Subcutaneous abdominal adipose tissue (tissue), 5 donors: Measurements from ENCODE around the gene RPL7L1.
"Not testable (repeated sequence)": the region's sequence is repeated elsewhere in the genome, so short reads cannot be mapped to it uniquely, and the experiment has no call there.

ENCODE experiments used
- H3K27ac ChIP-seq: one replicate; pipeline ENCODE4 v1.7.0; 2013; ENCODE audit warnings: low read depth, mild to moderate bottlenecking, inconsistent platforms, low read length, moderate library complexity
- H3K27me3 ChIP-seq, 5 donors: one replicate each; pipeline ENCODE4 v1.7.0; 2013; ENCODE audit warnings: low read length in 5 of 5, inconsistent platforms in 1 of 5; ENCODE audit not compliant: control insufficient read depth in 5 of 5, insufficient read depth in 4 of 5
- H3K36me3 ChIP-seq, 5 donors: one replicate each; pipeline ENCODE4 v1.7.0; 2013; ENCODE audit warnings: low read length in 5 of 5; ENCODE audit not compliant: control insufficient read depth in 5 of 5, insufficient read depth in 5 of 5
- H3K4me1 ChIP-seq, 5 donors: one replicate each; pipeline ENCODE4 v1.7.0; 2013; ENCODE audit warnings: low read length in 5 of 5, mild to moderate bottlenecking in 3 of 5, moderate library complexity in 1 of 5; ENCODE audit not compliant: control insufficient read depth in 5 of 5, insufficient read depth in 5 of 5
- H3K4me3 ChIP-seq, 5 donors: one replicate each; pipeline ENCODE4 v1.7.0; 2013; ENCODE audit warnings: low read length in 5 of 5, low read depth in 1 of 5
- H3K9ac ChIP-seq, 5 donors: one replicate each; pipeline ENCODE4 v1.7.0; 2013; ENCODE audit warnings: low read length in 5 of 5, mild to moderate bottlenecking in 4 of 5, moderate library complexity in 3 of 5
- H3K9me3 ChIP-seq, 5 donors: one replicate each; pipeline ENCODE4 v1.7.0; 2013; ENCODE audit warnings: low read length in 5 of 5; ENCODE audit not compliant: control insufficient read depth in 5 of 5
- donor health status: healthy.
- donor health status: healthy.
- donor health status: healthy.
- donor health status: healthy.
- donor health status: healthy.

The RPL7L1 gene

GRCh38 chr6:42864602-42865001 is 14.8 kb upstream of the RPL7L1 start:
- Histone ChIP-seq H3K9me3 (no peaks in the 10 kb centered on the region), H3K27me3 (no peaks in the 10 kb centered on the region), H3K4me1 (no peaks in the 10 kb centered on the region), H3K9ac (no peak overlapping the region), H3K4me3 (no peak overlapping the region), H3K27ac (no peak overlapping the region), H3K36me3 (peaks cover 29 to 77% (median 66%) of the 10 kb centered on the region in 5 donors)

DNA sequence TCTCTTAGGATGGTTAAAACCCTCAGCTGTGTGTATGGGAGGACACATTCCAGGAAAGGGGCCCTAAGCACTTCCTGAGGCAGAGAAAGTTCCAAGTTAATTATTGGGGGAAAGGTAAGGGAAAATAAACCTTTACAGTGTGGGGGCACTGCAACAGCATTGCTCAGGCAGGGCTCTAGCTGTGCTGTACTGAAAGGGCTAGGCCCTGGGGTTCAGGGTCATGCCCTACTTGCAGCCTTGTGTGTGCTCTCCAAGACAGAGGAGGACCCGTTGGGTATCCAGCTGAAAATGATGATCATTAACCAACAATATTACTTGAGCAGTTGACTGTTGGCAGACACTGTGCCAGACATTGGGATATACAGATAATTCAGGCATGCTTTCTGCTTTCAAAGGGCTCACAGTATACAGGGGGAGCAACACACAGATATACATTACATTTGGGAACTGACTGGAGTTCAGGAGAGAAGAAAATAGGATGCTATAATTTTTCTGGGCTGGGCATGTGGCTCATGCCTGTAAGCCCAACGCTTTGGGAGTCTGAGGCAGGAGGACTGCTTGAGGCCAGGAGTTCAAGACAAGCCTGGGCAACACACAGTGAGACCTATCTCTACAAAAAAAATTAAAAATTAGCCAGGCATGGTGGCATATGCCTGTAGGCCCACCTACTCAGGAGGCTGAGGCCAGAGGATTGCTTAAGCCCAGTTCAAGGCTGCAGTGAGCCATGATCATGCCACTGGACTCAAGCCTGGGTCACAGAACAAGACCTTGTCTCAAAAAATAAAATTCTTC is 9.1 kb upstream of the RPL7L1 start:
- Histone ChIP-seq H3K4me1 (no peaks in the 10 kb centered on the region), H3K9me3 (no peaks in the 10 kb centered on the region), H3K27me3 (no peaks in the 10 kb centered on the region), H3K36me3 (peaks cover 15 to 28% (median 24%) of the 10 kb centered on the region in 5 donors), H3K27ac (no peak overlapping the region), H3K4me3 (no peak overlapping the region), H3K9ac (peak overlapping the region in 1 of 5 donors; percentile 21)

GRCh38 chr6:42871711-42872110 is 7.7 kb upstream of the RPL7L1 start:
- H3K9me3 ChIP-seq: no peaks in the 10 kb centered on the region
- no peak overlapping the region for H3K9ac ChIP-seq
- H3K4me3 ChIP-seq: no peak overlapping the region
- H3K4me1 ChIP-seq: no peaks in the 10 kb centered on the region
- peaks cover 7 to 20% (median 11%) of the 10 kb centered on the region in 5 donors for H3K36me3 ChIP-seq
- no peak overlapping the region for H3K27ac ChIP-seq
- no peaks in the 10 kb centered on the region for H3K27me3 ChIP-seq

GRCh38 chr6:42873313-42873712 is 6.1 kb upstream of the RPL7L1 start:
- Histone ChIP-seq H3K4me3 (no peak overlapping the region), H3K4me1 (peaks cover 0 to 4% (median 0%) of the 10 kb centered on the region in 5 donors), H3K27ac (no peak overlapping the region), H3K9me3 (no peaks in the 10 kb centered on the region), H3K9ac (no peak overlapping the region), H3K36me3 (peaks cover 0 to 9% (median 3%) of the 10 kb centered on the region in 5 donors), H3K27me3 (no peaks in the 10 kb centered on the region)

- peak overlapping the region in 1 of 5 donors; percentile 45 for H3K9ac ChIP-seq
- H3K36me3 ChIP-seq: no peaks in the 10 kb centered on the region
- H3K9me3 ChIP-seq: no peaks in the 10 kb centered on the region
- no peak overlapping the region for H3K4me3 ChIP-seq
- no peak overlapping the region for H3K27ac ChIP-seq
- H3K4me1 ChIP-seq: peaks cover 0 to 27% (median 23%) of the 10 kb centered on the region in 5 donors
- no peaks in the 10 kb centered on the region for H3K27me3 ChIP-seq
Measured at GRCh38 chr6:42877695-42878094, 1.7 kb upstream of the RPL7L1 start.

DNA sequence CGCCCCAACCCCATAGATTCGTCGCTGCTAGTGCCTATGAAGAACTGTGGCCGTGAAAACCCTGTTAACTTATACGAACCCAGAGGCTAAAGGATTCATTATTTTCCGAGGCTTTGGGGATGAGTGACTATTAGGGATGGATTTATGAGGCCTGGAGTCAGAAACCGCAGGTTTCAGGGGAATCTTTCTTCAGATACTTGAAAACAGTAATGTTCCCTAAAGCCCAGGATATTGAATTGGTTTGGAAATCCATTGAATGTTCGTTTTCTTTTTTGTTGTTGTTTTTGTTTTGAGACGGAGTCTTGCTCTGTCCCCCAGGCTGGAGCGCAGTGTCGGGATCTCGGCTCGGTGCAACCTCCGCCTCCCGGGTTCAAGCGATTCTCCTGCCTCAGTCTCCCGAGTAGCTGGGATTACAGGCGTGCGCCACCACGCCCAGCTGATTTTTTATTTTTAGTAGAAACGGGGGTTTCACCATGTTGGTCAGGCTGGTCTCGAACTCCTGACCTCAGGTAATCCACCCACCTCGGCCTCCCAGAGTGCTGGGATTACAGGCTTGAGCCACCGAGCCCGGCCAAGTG is 913 bp downstream of the RPL7L1 start:
- not testable (repeated sequence) for H3K9me3 ChIP-seq, H3K27me3 ChIP-seq
- Histone ChIP-seq H3K9ac (peak overlapping the region; percentile 81 to 99 (median 90)), H3K4me3 (peak overlapping the region; percentile 84 to 98 (median 85)), H3K27ac (peak overlapping the region; percentile 74), H3K36me3 (peaks cover 12 to 26% (median 24%) of the 10 kb centered on the region in 5 donors), H3K4me1 (peaks cover 0 to 27% (median 23%) of the 10 kb centered on the region in 5 donors)

DNA sequence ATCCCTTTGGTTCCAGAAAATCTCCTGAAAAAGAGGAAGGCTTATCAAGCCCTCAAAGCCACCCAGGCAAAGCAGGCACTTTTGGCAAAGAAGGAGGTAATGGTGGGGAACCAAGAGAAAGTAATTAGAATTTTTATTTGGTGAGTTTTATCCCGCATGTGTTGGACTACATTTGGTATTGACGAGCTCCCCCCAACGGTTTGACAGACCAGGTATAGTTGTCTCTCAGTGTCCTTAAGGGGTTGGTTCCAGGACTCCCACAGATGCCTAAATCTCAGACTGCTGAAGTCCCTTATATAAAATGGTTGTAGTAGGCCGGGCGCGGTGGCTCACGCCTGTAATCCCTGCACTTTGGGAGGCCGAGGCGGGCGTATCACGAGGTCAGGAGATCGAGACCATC is 1.5 kb downstream of the RPL7L1 start:
- Histone ChIP-seq H3K4me1 (peaks cover 0 to 27% (median 23%) of the 10 kb centered on the region in 5 donors), H3K27ac (peak overlapping the region; percentile 74), H3K36me3 (peaks cover 17 to 32% (median 29%) of the 10 kb centered on the region in 5 donors), H3K9ac (peak overlapping the region; percentile 63 to 99 (median 90)), H3K4me3 (peak overlapping the region in 4 of 5 donors; percentile 84 to 98 (median 85))
- not testable (repeated sequence) for H3K9me3 ChIP-seq, H3K27me3 ChIP-seq

GRCh38 chr6:42885702-42886101 is 6.3 kb downstream of the RPL7L1 start:
- Histone ChIP-seq H3K9me3 (no peaks in the 10 kb centered on the region), H3K36me3 (peaks cover 17 to 42% (median 36%) of the 10 kb centered on the region in 5 donors), H3K27ac (no peak overlapping the region), H3K27me3 (no peaks in the 10 kb centered on the region), H3K9ac (no peak overlapping the region), H3K4me1 (peaks cover 2 to 21% (median 12%) of the 10 kb centered on the region in 5 donors), H3K4me3 (no peak overlapping the region)

- not testable (repeated sequence) for H3K27me3 ChIP-seq, H3K9me3 ChIP-seq, H3K27ac ChIP-seq, H3K4me3 ChIP-seq, H3K9ac ChIP-seq
- Histone ChIP-seq H3K36me3 (peaks cover 17 to 37% (median 31%) of the 10 kb centered on the region in 5 donors), H3K4me1 (peaks cover 4 to 16% (median 15%) of the 10 kb centered on the region in 5 donors)
Measured at GRCh38 chr6:42888201-42888600, 8.8 kb downstream of the RPL7L1 start.

DNA sequence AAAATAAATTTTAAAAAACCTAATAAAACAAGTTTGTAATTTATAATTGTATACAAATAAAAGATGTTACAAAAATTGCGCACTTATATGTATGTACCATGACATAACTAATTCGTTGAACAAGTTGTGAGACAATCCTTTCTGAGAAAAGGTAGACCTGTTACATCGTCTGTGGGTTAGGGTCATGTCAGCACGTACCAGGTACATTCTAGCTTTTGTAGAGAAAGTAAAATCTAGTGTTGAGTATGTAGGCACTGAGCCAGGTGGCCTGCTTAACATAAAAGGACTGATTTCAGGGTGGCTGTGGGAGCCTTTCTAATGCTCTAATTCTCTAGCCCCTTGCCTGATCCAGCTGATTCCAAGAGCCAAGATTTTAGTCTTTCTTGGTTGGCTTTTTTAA is 10.4 kb downstream of the RPL7L1 start:
- Histone ChIP-seq H3K9ac (peak overlapping the region; percentile 72 to 97 (median 89)), H3K27ac (peak overlapping the region; percentile 88), H3K4me3 (peak overlapping the region; percentile 73 to 99 (median 87))

More for the DNA sequence above, 10.4 kb downstream of the RPL7L1 start:
- no peaks in the 10 kb centered on the region for H3K9me3 ChIP-seq
- no peaks in the 10 kb centered on the region for H3K27me3 ChIP-seq
- H3K4me1 ChIP-seq: peaks cover 4 to 16% (median 15%) of the 10 kb centered on the region in 5 donors
- peaks cover 4 to 21% (median 16%) of the 10 kb centered on the region in 5 donors for H3K36me3 ChIP-seq
